ENCODE results near the gene PHKA1.
"Not testable (repeated sequence)": the region's sequence is repeated elsewhere in the genome, so short reads cannot be mapped to it uniquely, and the experiment has no call there.

The PHKA1 gene

DNA sequence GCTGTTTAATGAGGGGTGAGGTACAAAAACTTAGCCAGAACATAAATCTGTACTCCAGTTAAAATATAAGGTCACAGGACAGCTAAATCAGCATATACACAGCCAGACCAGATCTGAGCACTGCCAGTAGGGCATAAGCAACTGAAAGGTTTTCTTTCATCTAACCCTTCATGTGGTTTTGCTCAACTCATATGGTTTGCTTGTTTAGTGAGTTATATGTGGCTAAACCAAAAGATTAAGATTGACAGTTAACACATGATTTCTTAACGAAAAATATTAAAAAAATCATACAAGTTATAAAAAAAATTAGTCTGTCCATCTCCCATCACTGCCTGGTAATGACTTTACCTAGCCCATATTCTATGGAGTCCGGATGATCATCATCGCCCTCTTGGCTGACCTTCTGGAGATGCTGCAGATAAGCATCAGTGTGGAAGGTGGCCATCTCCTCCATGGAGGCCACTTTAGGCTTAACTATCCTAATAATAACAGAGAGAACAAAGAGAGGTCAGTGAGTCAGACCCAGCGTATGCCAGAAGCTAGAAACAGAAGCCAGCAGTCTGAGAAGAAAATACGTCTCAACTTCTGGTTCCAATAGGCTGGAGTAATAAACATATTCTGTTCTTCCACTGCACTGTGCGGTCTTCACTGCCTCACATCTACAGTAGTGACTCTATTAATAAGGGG is 145.6 kb downstream of the PHKA1 start:
- no peak for DNase-seq

DNA sequence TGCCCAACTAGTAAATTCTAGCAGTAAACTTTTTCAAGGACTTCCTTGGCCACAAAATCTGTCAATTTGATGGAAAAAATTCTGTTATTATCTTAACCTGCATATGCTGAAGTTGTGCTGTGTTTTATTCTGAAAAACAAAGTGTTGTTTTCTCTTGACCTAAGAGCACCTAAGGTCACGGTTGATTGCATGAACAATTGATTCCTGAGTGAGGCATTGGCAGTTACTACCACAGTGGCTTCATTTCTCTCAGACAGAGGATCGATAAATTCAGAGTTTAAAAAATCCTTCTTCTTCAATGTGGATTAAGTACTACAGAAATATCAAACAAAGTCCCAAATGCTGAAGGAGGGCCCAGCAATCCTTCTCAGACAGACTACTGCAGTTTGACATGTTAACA is 147.7 kb downstream of the PHKA1 start:
- no peak for DNase-seq

DNA sequence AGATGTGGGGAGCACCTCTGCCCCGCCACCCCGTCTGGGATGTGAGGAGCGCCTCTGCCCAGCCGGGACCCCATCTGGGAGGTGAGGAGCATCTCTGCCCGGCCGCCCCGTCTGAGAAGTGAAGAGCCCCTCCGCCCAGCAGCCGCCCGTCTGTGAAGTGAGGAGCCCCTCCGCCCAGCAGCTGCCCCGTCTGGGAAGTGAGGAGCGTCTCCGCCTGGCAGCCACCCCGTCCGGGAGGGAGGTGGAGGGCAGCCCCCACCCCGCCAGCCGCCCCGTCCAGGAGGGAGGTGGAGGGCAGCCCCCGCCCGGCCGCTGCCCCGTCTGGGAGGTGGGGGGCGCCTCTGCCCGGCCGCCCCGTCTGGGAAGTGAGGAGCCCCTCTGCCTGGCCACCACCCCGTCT is 154.5 kb downstream of the PHKA1 start:
- DNase-seq = not testable (repeated sequence)

DNA sequence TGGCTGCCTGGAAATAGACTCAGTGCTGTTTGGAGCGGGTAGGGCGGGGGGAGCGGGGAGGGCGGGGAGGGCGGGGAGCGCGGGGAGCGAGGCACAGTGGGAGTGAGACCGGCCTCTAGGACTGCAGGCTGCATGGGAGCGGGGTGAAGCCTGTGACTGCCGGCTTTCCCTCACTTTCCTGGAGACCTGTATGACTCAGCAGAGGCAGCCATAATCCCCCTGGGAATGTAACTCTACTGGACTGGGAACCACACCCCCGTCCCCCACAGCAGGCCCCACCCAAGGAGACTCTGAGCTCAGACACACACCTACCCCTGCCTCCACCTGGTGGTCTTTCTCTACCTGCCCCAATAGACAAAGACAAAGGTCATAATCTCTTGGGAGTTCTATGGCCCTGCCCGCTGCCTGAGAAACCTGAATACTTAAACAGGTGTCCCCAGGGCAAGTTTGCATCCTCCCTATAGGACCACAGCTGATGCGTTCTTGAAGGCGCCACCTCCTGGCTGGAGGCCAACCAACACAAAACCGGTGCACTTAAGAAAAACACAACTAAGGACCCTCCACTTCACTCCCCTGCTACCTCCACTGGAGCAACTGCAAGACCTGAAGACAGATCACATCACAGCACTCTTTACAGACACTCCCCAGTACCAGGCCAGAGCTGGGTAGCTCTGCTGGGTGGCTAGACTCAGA is 159.5 kb downstream of the PHKA1 start:
- DNase-seq = no peak

DNA sequence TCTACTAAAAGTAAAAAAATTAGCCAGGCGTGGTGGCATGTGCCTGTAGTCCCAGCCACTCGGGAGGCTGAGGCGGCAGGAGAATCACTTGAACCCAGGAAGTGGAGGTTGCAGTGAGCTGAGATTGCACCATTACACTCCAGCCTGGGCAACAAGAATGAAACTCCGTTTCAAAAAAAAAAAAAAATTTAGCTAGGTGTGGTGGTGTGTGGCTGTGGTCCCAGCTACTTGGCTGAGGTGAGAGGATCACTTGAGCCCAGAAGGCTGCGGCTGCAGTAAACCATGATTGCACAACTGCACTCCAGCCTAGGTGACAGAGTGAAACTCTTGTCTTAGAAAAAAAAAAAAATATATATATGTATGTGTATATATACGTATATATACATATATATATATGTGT is 161.7 kb downstream of the PHKA1 start:
- DNase-seq = not testable (repeated sequence)

DNA sequence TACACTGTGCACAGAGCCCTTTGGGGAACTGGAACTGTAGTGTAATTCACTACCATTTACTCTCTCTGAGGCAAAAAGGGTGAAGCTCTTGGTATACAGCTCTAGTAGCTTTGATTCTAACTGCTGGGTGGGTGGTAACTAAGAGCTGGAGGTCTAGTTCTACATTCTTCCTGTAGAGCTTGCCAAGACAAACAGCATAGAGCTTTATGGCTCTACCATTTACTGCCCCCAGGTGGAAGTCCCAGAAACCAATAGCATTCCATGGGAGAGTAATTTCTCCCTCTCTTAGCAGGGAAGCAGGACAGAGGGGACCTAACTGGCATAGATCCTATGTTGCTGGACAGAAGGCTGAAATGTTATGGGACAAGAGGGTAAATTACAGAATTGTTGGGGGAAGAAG is 168.1 kb downstream of the PHKA1 start:
- no peak for DNase-seq

DNA sequence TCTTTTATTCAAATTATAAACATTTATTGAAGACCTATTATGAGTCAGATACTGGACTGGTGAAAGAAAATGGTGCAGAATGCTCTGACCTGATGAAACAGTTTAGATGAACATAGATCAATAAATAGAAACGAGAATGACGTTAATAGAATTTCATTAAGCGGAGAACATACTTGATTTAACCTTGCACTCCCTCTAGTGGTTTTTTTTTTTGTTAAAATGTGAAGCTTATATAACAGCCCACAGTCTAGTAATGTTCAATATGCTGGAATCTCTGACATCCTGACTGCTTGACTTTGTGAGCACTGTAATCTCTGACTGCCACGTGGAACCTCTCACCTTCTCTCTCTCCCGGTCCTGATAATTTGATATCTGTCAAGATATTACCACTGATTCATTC is 173.8 kb downstream of the PHKA1 start:
- peak; percentile 3 for DNase-seq

DNA sequence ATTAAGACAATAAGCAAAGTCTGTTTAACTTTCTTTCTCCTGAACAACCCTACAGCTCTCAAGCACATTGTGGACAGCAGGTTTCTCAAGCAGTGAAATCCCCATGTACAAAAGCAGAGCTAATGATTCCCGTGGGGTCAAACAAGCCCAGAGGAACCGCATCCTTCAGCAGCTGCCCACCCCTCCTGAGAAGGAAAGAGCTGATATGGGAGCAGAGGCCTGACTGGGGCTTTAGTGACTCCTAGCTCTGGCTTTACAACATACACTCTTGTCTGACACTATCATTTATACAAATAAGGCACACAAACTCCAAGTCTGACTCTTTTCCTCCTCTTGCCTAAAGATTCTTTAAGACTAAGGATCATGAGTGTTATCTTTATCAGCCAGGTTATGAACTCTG is 174.3 kb downstream of the PHKA1 start:
- no peak for DNase-seq

DNA sequence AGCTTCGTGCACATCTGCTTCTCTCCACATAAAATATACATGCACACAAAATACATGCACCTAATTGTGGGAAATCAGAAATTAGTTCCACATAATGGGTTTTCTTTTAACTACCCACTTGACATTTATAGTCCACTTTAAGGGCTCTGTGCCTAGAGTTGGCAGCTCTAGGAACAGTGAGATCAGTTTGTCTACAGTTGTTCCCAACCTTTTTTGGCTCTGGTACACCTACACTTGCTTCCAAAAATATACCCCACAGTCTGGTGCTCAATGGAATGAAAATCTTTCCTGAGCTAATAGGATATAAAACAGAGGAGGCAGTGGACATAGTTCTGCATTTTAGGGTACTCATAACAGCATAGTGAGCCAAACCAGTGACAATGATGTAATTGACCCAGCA is 177.6 kb downstream of the PHKA1 start:
- no peak for DNase-seq

DNA sequence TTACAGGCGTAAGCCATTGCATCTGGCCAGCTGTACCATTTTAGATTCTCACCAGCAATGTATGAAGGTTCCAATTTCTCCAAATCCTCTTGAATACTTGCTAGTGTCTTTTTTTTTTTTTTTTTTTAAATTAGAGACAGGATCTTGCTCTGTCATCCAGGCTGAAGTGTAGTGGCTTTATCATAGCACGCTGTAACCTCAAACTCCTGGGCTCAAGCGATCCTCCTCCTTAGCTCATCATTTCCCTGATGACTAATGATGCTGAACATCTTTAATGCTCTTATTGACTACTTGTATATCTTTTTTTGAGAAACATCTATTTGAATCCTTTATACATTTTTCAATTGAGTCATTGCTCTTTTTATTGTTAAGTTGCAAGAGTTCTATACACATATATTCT is 181.7 kb downstream of the PHKA1 start:
- DNase-seq = no peak
